Measurements from ENCODE around the gene C1QA. TPM values are rescaled to one million over a fixed set of nuclear protein-coding genes. Genes with fewer than 3 reads are reported as not detected.

The C1QA gene
- total RNA-seq, 4 donors from 2014 or later: 11.7 to 49.4 (median 28.1) TPM

DNA sequence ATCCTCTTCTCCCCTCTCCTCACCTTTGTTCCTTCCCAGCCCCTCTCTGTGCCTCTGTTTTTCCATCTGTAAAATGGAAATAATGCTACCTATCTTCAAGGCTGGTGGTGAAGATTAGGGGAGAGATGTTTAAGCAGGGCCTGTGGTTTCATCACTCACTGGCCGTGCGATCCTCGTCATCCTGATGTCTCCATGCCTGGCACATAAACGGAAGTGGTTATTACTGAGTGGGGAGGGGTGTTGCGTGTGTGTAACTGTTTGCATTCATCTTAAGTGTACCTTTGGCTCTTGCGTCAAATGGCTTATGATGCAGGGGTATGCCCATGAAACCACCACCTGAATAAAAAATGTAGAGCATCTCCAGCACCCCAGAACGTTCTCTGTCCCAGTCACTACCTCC lies 17.2 kb upstream of the C1QA start:
- 68 to 69% methylated on average over 7 of the region's 7 CpGs for WGBS, 2 donors
- no peak for TF ChIP-seq POLR2A (IDR thresholded peaks at IDR 0.05)
- TF ChIP-seq, protein P1, sequence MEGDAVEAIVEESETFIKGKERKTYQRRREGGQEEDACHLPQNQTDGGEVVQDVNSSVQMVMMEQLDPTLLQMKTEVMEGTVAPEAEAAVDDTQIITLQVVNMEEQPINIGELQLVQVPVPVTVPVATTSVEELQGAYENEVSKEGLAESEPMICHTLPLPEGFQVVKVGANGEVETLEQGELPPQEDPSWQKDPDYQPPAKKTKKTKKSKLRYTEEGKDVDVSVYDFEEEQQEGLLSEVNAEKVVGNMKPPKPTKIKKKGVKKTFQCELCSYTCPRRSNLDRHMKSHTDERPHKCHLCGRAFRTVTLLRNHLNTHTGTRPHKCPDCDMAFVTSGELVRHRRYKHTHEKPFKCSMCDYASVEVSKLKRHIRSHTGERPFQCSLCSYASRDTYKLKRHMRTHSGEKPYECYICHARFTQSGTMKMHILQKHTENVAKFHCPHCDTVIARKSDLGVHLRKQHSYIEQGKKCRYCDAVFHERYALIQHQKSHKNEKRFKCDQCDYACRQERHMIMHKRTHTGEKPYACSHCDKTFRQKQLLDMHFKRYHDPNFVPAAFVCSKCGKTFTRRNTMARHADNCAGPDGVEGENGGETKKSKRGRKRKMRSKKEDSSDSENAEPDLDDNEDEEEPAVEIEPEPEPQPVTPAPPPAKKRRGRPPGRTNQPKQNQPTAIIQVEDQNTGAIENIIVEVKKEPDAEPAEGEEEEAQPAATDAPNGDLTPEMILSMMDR (IDR thresholded peaks at IDR 0.05): no peak
- H3K4me3 ChIP-seq (ENCODE audit: low read depth, poor library complexity, severe bottlenecking): no peak overlapping the region
- intact Hi-C loops (cut with DNase I; ENCODE audit: low total_unique reads): no loop called here
- DNase-seq (ENCODE audit: low spot score in 2 of 2): no peak

DNA sequence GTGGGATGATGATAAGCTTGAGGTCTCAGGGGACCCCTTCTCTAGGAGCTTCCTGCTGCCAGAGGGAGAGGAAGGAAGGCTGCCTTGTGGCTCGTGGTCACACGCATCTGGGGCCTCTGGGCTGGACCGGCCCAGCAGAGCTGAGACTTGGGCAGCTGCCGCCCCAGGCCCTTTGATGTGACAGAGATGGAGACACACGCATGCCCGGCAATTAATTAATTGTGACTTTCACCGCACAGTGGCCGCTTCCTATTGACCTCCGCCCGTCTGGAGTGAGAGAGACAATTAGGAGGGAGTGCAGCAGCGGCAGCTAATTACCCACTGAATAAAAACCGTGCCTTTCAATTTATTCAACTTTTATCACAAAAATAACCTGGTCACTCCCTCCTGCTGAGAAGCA lies 16.6 kb upstream of the C1QA start:
- TF ChIP-seq, protein P1 (IDR thresholded peaks at IDR 0.05): no peak
- no peak for TF ChIP-seq POLR2A (IDR thresholded peaks at IDR 0.05)
- DNase-seq (ENCODE audit: low spot score in 2 of 2): no peak
- 44 to 47% methylated on average over 12 of the region's 12 CpGs for WGBS, 2 donors

DNA sequence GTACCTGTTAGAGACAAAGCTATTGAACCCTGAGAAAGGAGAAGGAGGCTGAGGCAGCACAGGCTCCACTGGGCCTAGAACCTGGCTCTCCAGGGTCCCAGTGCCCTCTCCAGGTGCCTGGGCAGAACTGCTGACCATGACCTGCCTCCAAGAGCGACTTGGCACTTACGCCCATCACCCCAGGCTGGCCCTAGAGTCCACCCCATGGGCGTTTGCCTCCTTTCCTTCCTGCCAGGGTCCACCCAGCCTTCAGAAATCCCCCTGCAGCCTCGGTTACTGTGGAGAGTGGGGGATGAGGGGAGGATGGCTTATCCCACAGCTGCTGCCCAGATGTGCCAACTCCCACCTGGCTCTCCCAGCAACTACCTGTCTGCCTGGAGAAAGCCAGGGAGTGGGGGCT lies 14.7 kb upstream of the C1QA start:
- no peak overlapping the region for H3K4me3 ChIP-seq (ENCODE audit: low read depth, poor library complexity, severe bottlenecking)
- no peak for DNase-seq (ENCODE audit: low spot score in 2 of 2)
- TF ChIP-seq POLR2A (IDR thresholded peaks at IDR 0.05): no peak
- TF ChIP-seq, protein P1 (IDR thresholded peaks at IDR 0.05): no peak
- intact Hi-C loops (cut with DNase I; ENCODE audit: low total_unique reads): no loop called here
- 37 to 43% methylated on average over 4 of the region's 4 CpGs for WGBS, 2 donors

More for the DNA sequence above, 16.6 kb upstream of the C1QA start:
- intact Hi-C loops (cut with DNase I; ENCODE audit: low total_unique reads): no loop called here
- H3K4me3 ChIP-seq (ENCODE audit: low read depth, poor library complexity, severe bottlenecking): no peak overlapping the region

DNA sequence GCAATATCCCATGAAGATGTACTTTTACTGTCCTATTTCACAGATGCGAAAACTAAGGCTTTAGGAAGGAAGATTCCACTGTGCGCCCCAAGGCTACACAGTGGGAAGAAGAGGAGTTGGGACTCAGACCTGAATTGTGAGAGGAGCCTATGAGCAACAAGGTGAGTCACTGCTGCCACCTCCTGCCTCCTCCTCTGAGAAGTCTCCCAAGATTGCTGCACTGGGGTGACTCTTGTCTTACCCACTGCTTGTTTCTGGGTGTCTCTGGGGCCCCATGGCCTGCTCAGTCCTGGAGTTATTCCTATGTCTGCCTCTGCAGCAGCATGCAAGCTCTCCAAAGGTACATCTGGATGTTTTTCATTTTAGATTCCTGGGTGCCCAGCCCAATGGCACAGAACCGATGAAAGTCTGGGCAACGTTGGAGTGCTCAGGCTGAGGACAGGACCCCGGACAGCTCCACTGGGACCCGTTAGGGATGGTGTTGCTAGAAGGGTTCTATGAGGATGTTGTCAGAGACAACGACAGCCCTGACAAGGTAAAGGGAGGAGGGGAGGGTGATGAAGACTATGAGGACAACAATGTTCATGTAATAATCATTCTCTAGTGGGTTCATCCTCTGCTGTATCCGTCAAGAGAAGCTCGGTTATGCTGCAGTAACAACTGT lies 11.0 kb upstream of the C1QA start:
- DNase-seq (ENCODE audit: low spot score in 2 of 2): no peak
- 36 to 38% methylated on average over 9 of the region's 9 CpGs for WGBS, 2 donors
- intact Hi-C loops (cut with DNase I; ENCODE audit: low total_unique reads): no loop called here
- TF ChIP-seq, protein P1 (IDR thresholded peaks at IDR 0.05): no peak
- TF ChIP-seq POLR2A (IDR thresholded peaks at IDR 0.05): no peak
- no peak overlapping the region for H3K4me3 ChIP-seq (ENCODE audit: low read depth, poor library complexity, severe bottlenecking)

DNA sequence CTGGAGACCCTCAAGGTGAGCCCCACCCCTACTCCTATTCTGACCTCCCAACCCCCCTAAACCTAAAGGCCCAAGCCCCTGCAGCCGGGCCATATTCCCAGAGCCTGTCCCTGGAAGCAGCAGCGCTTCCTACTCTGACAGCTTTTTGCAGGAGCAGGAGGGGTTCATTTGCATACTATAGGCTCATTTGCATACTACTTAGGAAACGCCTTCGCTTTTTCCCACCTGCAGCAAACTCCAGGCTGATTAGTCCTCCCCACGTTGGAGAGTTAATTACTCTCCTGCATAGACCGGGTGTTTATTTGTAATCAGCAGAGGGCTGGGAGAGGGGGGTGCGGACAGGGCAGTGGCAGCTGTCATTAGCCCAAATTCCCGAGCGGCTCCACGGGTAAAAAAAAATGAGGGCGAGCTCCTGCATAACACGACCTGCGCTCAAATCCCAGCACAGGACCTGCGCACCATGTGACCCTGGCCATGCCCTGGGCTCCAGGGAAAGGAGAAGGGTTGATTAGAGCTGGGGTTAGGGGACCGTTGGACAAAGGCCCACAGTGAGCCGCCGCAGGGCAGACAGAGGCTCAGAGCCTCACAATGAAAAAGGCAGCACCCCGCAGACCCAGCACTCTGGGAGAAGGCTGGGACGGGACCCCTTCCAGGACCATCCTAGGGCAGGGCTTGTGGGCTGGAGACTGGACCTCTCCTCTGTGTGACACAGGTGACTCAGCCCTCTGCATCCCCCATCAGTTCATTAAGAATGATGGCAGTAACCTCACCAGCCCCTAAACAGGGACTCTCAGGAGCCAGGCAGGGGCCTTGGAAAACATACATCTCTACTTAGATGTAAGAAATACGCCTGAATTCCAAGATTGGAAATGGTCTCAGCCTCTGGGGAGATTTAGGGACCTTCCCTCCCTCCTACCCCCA lies 9.9 kb upstream of the C1QA start:
- no peak overlapping the region for H3K4me3 ChIP-seq (ENCODE audit: low read depth, poor library complexity, severe bottlenecking)
- WGBS, 2 donors: 17 to 23% methylated on average over 19 to 20 of the region's 20 CpGs
- TF ChIP-seq, protein P1 (IDR thresholded peaks at IDR 0.05): no peak
- no peak for TF ChIP-seq POLR2A (IDR thresholded peaks at IDR 0.05)
- intact Hi-C loops (cut with DNase I; ENCODE audit: low total_unique reads): no loop called here
- no peak for DNase-seq (ENCODE audit: low spot score in 2 of 2)
